Tibial nerve (tissue), 3 donors: ENCODE measurements around the gene ROBO1.

ENCODE experiments used
- POLR2A ChIP-seq, 2 donors: fragments of 450-650 bp; IDR thresholded peaks; one replicate each; pipeline ENCODE4 v1.6.1; 2017; ENCODE audit warnings: antibody characterized with exemption in 2 of 2, mild to moderate bottlenecking in 2 of 2, moderate library complexity in 2 of 2
- TF ChIP-seq, protein P1 (sequence below), 5 experiments: fragments of 200-600 bp in 3 of 5; fragments of 450-650 bp in 2 of 5; sonication (generic) in 3 of 5; IDR thresholded peaks; one replicate each; pipeline ENCODE4 v1.5.1; 2016 to 2019; ENCODE audit warnings: antibody characterized with exemption in 5 of 5, mild to moderate bottlenecking in 3 of 5, moderate library complexity in 2 of 5

DNA sequence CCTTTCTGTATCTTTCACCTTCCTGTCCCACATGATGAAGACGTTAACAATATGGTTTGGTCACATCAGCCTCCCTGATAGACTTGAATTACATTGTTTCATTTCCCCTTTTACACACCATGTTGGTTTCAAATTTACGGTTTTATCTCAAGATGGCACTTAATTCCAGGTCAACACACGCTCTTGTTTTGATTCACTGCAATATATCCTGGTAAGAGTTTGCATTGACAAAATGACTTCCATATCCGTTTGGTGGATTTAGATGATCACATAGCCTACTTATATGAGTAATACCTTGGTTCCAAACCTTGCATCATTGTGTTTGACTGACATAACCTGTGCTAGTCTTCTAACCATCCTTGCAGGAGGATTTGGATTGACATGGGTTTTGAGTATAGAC is 499.4 kb downstream of the ROBO1 start:
- TF ChIP-seq, protein P1, sequence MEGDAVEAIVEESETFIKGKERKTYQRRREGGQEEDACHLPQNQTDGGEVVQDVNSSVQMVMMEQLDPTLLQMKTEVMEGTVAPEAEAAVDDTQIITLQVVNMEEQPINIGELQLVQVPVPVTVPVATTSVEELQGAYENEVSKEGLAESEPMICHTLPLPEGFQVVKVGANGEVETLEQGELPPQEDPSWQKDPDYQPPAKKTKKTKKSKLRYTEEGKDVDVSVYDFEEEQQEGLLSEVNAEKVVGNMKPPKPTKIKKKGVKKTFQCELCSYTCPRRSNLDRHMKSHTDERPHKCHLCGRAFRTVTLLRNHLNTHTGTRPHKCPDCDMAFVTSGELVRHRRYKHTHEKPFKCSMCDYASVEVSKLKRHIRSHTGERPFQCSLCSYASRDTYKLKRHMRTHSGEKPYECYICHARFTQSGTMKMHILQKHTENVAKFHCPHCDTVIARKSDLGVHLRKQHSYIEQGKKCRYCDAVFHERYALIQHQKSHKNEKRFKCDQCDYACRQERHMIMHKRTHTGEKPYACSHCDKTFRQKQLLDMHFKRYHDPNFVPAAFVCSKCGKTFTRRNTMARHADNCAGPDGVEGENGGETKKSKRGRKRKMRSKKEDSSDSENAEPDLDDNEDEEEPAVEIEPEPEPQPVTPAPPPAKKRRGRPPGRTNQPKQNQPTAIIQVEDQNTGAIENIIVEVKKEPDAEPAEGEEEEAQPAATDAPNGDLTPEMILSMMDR (IDR thresholded peaks at IDR 0.05): no peak
- no peak for TF ChIP-seq POLR2A (IDR thresholded peaks at IDR 0.05)
